Keratinocyte (primary cell): ENCODE data around the gene DPY19L3. TPM values are rescaled to one million over a fixed set of nuclear protein-coding genes. Genes with fewer than 3 reads are reported as not detected.

ENCODE experiments used
- DNase-seq: peaks from one replicate; pipeline ENCODE4 v3.0.0-alpha.2; 2011; ENCODE audit warnings: low read depth, missing footprints, low spot score
- FAIRE-seq: peaks from 2 replicates; lab custom pipeline; 2011; peaks lifted over from hg19 to GRCh38; lab: Jason Lieb, UNC
- H2AFZ ChIP-seq: 2 replicates; pipeline ENCODE4 v1.6.0; 2012; ENCODE audit warnings: low read length, control low read depth, inconsistent platforms; ENCODE audit not compliant: control insufficient read depth
- H3K27ac ChIP-seq: 2 replicates; pipeline ENCODE4 v1.5.1; 2011; ENCODE audit warnings: low read length; ENCODE audit not compliant: control insufficient read depth, insufficient read depth
- H3K27me3 ChIP-seq: 3 replicates; pipeline ENCODE4 v1.6.0; 2011; ENCODE audit warnings: low read length; ENCODE audit not compliant: control insufficient read depth, insufficient read depth; ENCODE audit errors: extremely low read depth
- H3K36me3 ChIP-seq, 2 experiments: 2 replicates in 1 of 2; 3 replicates in 1 of 2; pipeline ENCODE4 v1.5.1; 2011; ENCODE audit warnings: low read length in 2 of 2, mild to moderate bottlenecking in 1 of 2; ENCODE audit not compliant: control insufficient read depth in 2 of 2, insufficient read depth in 2 of 2; ENCODE audit errors: extremely low read depth in 1 of 2
- H3K4me1 ChIP-seq: 3 replicates; pipeline ENCODE4 v1.5.1; 2011; ENCODE audit warnings: low read length; ENCODE audit not compliant: control insufficient read depth, insufficient read depth; ENCODE audit errors: extremely low read depth
- H3K4me2 ChIP-seq: 3 replicates; pipeline ENCODE4 v1.6.0; 2011; ENCODE audit warnings: low read depth, low read length; ENCODE audit not compliant: control insufficient read depth, insufficient read depth; ENCODE audit errors: extremely low read depth
- H3K4me3 ChIP-seq, 3 experiments: fragments of 200-600 bp in 1 of 3; sonication (generic) in 1 of 3; 2 replicates in 2 of 3; 3 replicates in 1 of 3; pipeline ENCODE4 v1.5.1; 2011 to 2016; ENCODE audit warnings: low read length in 3 of 3, mild to moderate bottlenecking in 3 of 3, control low read depth in 2 of 3, inconsistent platforms in 1 of 3, low read depth in 1 of 3, mixed read lengths in 1 of 3, mixed run types in 1 of 3, moderate library complexity in 1 of 3; ENCODE audit not compliant: control insufficient read depth in 2 of 3, insufficient read depth in 2 of 3; ENCODE audit errors: extremely low read depth in 1 of 3
- H3K79me2 ChIP-seq: 2 replicates; pipeline ENCODE4 v1.6.0; 2012; ENCODE audit warnings: low read length; ENCODE audit not compliant: control insufficient read depth, insufficient read depth
- H3K9ac ChIP-seq: 3 replicates; pipeline ENCODE4 v1.6.0; 2011; ENCODE audit warnings: low read length; ENCODE audit not compliant: control insufficient read depth, insufficient read depth; ENCODE audit errors: extremely low read depth
- H3K9me1 ChIP-seq: 3 replicates; pipeline ENCODE4 v1.6.0; 2011; ENCODE audit warnings: low read length; ENCODE audit not compliant: control insufficient read depth, insufficient read depth; ENCODE audit errors: extremely low read depth
- H3K9me3 ChIP-seq: 2 replicates; pipeline ENCODE4 v1.5.1; 2012; ENCODE audit warnings: low read depth, low read length; ENCODE audit not compliant: control insufficient read depth
- H4K20me1 ChIP-seq: 3 replicates; pipeline ENCODE4 v1.6.0; 2011; ENCODE audit warnings: low read length; ENCODE audit not compliant: control insufficient read depth, insufficient read depth; ENCODE audit errors: extremely low read depth
- CTCF ChIP-seq, 3 experiments: IDR thresholded peaks in 1 of 3; conservative IDR thresholded peaks in 1 of 3; optimal IDR thresholded peaks in 1 of 3; 2 replicates in 2 of 3; 3 replicates in 1 of 3; pipeline versions ENCODE3 to v1.5.1; 2011; ENCODE audit warnings: low read length in 3 of 3, mild to moderate bottlenecking in 3 of 3, moderate library complexity in 2 of 3, control low read depth in 1 of 3, inconsistent platforms in 1 of 3; ENCODE audit not compliant: insufficient read depth in 2 of 3; ENCODE audit errors: extremely low read depth in 1 of 3
- EZH2 ChIP-seq: IDR thresholded peaks from one replicate; pipeline ENCODE4 v1.6.1; 2012; ENCODE audit warnings: inconsistent platforms, mild to moderate bottlenecking, low read length, moderate library complexity
- dilution Hi-C: fragments of 300-500 bp; cut with MboI; formaldehyde crosslinking; loops from one replicate; pipeline ENCODE4 v1.7.0; 2020; ENCODE audit warnings: low sequenced_read_pairs; ENCODE audit not compliant: extremely low pct_ligation_motif_present
- polyA plus RNA-seq, 5 experiments: library from polyadenylated mRNA; depleted of rRNA in 3 of 5; stranded (reverse) in 3 of 5; stranded (forward) in 1 of 5; unstranded in 1 of 5; fragments of >200 nt; gene quantifications; 1 replicate in 1 of 5; 2 replicates in 3 of 5; 3 replicates in 1 of 5; pipeline versions ENCODE4 v1.2.1 to v1.2.3, GENCODE V29; 2011 to 2012; ENCODE audit warnings: missing spikeins in 2 of 5, low read depth in 1 of 5, low replicate concordance in 1 of 5

DPY19L3 gene
- polyA plus RNA-seq, 1 donor (not counting 4 experiments of a cell fraction or from before 2014, with no cell fraction given): 10.0 TPM

- H3K9ac ChIP-seq: no peak overlapping the region
- H3K27me3 ChIP-seq: no peaks in the 10 kb centered on the region
- no peak for DNase-seq
- dilution Hi-C loops: no loop called here
- no peak overlapping the region for H2AFZ ChIP-seq
- H3K27ac ChIP-seq: no peak overlapping the region
- no peaks in the 10 kb centered on the region for H3K9me1 ChIP-seq
- H3K79me2 ChIP-seq: no peaks in the 10 kb centered on the region
- no peaks in the 10 kb centered on the region for H3K4me1 ChIP-seq
- TF ChIP-seq EZH2: no peak
- TF ChIP-seq CTCF (optimal IDR thresholded peaks at IDR 0.05 in 1 of 3, IDR thresholded peaks at IDR 0.05 in 1 of 3, conservative IDR thresholded peaks at IDR 0.05 in 1 of 3; ENCODE audit: extremely low read depth in 1 of 3, insufficient read depth in 2 of 3, low read length in 3 of 3): peak in 1 of 3 experiments; percentile 6
- H3K9me3 ChIP-seq: no peaks in the 10 kb centered on the region
- no peak overlapping the region for H3K4me2 ChIP-seq
- H3K36me3 ChIP-seq: no peaks in the 10 kb centered on the region
- no peak overlapping the region for H3K4me3 ChIP-seq
- no peaks in the 10 kb centered on the region for H4K20me1 ChIP-seq
- FAIRE-seq: no peak
Measured at GRCh38 chr19:32464279-32464678, 58.7 kb downstream of the DPY19L3 start.

- H3K4me1 ChIP-seq: no peaks in the 10 kb centered on the region
- no peak for DNase-seq
- no peaks in the 10 kb centered on the region for H3K36me3 ChIP-seq
- H2AFZ ChIP-seq: no peak overlapping the region
- no peaks in the 10 kb centered on the region for H3K27me3 ChIP-seq
- no peak overlapping the region for H3K4me2 ChIP-seq
- no peaks in the 10 kb centered on the region for H3K79me2 ChIP-seq
- H3K27ac ChIP-seq: no peak overlapping the region
- dilution Hi-C loops: no loop called here
- no peaks in the 10 kb centered on the region for H3K9me1 ChIP-seq
- H3K4me3 ChIP-seq: no peak overlapping the region
- TF ChIP-seq CTCF (optimal IDR thresholded peaks at IDR 0.05 in 1 of 3, IDR thresholded peaks at IDR 0.05 in 1 of 3, conservative IDR thresholded peaks at IDR 0.05 in 1 of 3; ENCODE audit: extremely low read depth in 1 of 3, insufficient read depth in 2 of 3, low read length in 3 of 3): no peak
- TF ChIP-seq EZH2: no peak
- no peak for FAIRE-seq
- H4K20me1 ChIP-seq: no peaks in the 10 kb centered on the region
- H3K9ac ChIP-seq: no peak overlapping the region
- H3K9me3 ChIP-seq: no peaks in the 10 kb centered on the region
Measured at GRCh38 chr19:32465176-32465575, 59.6 kb downstream of the DPY19L3 start.
